Spleen (tissue), 7 donors: ENCODE data around the gene DNAH17.

ENCODE experiments used
- POLR2AphosphoS5 ChIP-seq, 3 donors: sonication (generic); formaldehyde crosslinking; IDR thresholded peaks; one replicate each; pipeline ENCODE4 v1.5.1; 2017; ENCODE audit warnings: antibody characterized with exemption in 3 of 3
- TF ChIP-seq, protein P1 (sequence below), 11 experiments: fragments of 200-600 bp in 7 of 11; fragments of 450-650 bp in 4 of 11; sonication (generic) in 4 of 11; IDR thresholded peaks in 8 of 11; conservative IDR thresholded peaks in 3 of 11; 1 replicate in 7 of 11; 2 replicates in 4 of 11; pipeline versions ENCODE4 v1.4.0 to v1.8.0; 2016 to 2021; ENCODE audit warnings: antibody characterized with exemption in 11 of 11, inconsistent platforms in 4 of 11, mild to moderate bottlenecking in 1 of 11
- donor health status: DM: no; HTN: no; CAD: no; lungs with moderate emphysema.
- donor health status: DM: no; HTN: no; CAD: no.
- donor health status: DM: no; HTN: no; CAD: no.

DNA sequence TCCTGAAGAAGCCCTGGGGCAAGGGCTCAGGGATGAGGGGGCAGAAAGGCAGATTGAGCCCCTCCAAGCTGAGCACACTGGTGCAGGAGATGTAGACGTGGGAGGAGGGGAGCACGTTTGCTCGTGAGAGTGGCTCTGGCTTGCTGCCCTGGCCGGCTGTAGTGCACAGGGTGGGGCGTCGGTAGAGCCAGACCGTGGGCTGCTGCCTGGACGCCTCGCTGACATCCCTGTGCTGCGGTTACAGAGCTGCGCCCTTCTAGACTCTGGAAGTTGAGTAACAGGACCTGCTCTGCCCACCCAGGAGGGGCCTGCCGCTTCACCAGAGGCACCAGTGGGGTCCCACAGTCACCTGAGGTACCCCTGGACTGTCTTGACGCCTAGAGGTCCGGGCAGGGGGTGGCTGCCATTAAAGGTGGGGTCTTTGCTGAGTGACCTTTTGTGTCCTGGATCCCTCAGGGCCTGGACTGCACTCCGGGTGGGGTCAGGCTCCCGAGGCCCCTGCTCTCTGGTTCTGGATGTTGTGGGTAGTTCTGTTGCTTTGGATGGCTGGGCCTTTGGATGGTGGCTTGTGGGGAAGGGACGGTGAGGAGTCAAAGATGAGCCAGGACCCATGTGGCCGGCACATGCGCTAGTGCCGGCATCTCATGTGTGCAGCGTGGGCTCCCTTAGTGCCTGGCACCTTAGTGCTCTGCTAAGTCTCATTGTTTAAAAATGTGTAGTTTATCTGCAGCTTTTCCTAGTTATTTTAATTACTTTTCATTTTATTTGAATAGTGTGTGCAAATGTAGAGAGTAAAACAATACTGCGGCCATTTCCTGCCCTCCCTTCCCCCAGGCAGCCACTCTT, 157.0 kb downstream of the DNAH17 start:
- peak in 2 of 3 donors; percentile 2 to 80 for TF ChIP-seq POLR2AphosphoS5 (IDR thresholded peaks at IDR 0.05)
- TF ChIP-seq, protein P1, sequence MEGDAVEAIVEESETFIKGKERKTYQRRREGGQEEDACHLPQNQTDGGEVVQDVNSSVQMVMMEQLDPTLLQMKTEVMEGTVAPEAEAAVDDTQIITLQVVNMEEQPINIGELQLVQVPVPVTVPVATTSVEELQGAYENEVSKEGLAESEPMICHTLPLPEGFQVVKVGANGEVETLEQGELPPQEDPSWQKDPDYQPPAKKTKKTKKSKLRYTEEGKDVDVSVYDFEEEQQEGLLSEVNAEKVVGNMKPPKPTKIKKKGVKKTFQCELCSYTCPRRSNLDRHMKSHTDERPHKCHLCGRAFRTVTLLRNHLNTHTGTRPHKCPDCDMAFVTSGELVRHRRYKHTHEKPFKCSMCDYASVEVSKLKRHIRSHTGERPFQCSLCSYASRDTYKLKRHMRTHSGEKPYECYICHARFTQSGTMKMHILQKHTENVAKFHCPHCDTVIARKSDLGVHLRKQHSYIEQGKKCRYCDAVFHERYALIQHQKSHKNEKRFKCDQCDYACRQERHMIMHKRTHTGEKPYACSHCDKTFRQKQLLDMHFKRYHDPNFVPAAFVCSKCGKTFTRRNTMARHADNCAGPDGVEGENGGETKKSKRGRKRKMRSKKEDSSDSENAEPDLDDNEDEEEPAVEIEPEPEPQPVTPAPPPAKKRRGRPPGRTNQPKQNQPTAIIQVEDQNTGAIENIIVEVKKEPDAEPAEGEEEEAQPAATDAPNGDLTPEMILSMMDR (IDR thresholded peaks at IDR 0.05 in 8 of 11, conservative IDR thresholded peaks at IDR 0.05 in 3 of 11): no peak
